Stimulated activated CD8-positive, alpha-beta memory T cell treated with anti-CD3 and anti-CD28 coated beads, Interleukin-12 subunit alpha, Interleukin-12 subunit beta, amount 100 ng/mL, for 24 hours (primary cell): ENCODE results near the gene SPEM2.
"Not testable (repeated sequence)": the region's sequence is repeated elsewhere in the genome, so short reads cannot be mapped to it uniquely, and the experiment has no call there.

ENCODE experiments used
- DNase-seq: peaks from one replicate; pipeline ENCODE4 v3.0.0-alpha.2; 2020; ENCODE audit errors: extremely low read depth

Gene SPEM2

DNA sequence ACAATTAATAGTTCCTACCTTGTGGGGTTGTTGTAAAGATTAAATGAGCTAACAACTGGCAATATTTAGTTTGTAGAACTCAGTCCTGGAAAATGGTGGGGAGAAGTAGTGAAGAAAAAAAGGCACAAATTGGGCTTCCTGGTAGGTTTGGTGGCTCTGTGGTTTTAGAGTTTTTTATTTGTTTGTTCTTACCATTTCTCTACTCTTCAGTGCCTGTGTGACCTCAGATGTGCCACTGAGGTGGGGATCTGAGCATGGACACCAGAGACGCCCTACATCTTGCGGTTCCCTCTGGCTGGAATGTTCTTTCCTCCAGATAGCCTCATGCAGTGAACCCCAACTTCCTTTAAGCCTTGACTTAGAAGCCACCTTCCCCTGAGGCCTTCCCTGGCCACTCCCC lies 46.3 kb downstream of the SPEM2 start:
- DNase-seq: no peak

DNA sequence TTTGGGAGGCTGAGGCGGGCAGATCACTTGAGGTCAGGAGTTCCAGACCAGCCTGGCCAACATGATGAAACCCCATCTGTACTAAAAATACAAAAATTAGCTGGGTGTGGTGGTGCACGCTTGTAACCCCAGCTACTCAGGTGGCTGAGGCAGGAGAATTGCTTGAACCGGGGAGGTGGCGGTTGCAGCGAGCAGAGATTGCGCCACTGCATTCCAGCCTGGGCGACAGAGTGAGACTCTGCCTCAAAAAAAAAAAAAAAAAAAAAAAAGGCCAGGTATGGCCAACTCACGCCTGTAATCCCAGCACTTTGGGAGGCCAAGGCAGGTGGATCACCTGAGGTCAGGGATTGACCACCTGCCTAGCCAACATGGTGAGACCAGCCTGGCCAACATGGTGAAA lies 49.4 kb downstream of the SPEM2 start:
- DNase-seq: not testable (repeated sequence)

DNA sequence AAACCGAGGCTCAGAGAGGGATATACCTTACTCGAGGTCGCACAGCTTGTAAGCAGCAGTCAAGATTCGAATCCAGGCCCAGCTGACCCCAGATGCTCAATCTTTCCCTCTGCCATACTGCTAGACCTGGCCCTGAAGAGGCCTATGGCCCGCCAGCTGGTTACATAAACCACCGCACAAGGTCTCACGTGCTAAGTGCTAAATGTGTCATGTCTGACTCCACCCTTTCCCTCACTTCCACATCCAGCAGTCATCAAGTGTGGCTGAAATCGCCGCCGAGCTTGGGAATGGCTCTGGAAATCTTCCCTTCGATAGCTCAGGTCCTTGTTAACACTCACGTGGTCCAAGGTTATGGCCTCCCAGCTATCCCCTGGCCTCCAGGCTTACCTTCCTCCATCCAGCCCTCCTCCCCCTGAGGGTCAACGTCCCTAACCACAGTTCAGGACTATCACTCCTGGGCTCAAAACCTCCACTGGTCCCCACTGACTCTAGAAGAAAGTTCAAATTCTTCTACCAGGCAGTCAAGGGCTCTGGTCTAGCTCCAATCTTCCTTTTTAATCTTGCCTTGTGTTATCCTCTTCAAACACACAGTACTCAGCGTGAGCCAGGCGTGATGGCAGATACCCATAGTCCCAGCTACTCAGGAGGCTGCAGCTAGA lies 50.5 kb downstream of the SPEM2 start:
- DNase-seq: no peak

DNA sequence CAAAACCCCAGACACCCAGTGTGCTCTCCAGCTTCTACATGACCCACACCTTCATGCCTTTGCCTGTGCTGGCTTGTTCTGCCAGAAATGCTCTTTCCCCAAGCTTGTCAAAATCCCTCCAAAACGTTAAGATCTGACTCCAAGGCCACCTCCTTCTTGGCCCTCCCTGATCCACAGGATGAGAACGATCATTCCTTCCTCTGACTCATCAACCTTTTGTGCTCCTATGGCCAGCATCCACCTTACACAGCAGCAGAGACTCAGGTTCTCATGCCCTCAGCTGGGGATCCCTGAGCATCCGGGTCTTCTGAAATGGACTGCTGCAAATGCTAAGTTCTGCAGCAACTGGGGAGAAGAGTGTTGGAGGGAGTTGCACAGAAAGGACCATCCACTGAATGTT lies 51.1 kb downstream of the SPEM2 start:
- DNase-seq: no peak

- no peak for DNase-seq
Observed at GRCh38 chr17:7476951-7477350, 51.5 kb downstream of the SPEM2 start.
